Esophagus squamous epithelium (tissue), 4 donors: Measurements from ENCODE around the gene CLTCL1.

ENCODE experiments used
- CTCF ChIP-seq, 6 experiments: fragments of 450-650 bp in 4 of 6; fragments of 200-600 bp in 2 of 6; sonication (generic) in 2 of 6; IDR thresholded peaks; one replicate each; pipeline ENCODE4 v1.5.1; 2016 to 2019; ENCODE audit warnings: antibody characterized with exemption in 6 of 6, mild to moderate bottlenecking in 4 of 6, moderate library complexity in 4 of 6
- POLR2A ChIP-seq, 4 donors: fragments of 450-650 bp; IDR thresholded peaks; one replicate each; pipeline ENCODE4 v1.6.1; 2017; ENCODE audit warnings: antibody characterized with exemption in 4 of 4, mild to moderate bottlenecking in 4 of 4, moderate library complexity in 3 of 4

- no peak for TF ChIP-seq POLR2A (IDR thresholded peaks at IDR 0.05)
- TF ChIP-seq CTCF (IDR thresholded peaks at IDR 0.05): no peak
These were observed 149.1 kb downstream of the CLTCL1 start for GRCh38 chr22:19142394-19142793.
